ENCODE data around the gene UBE2D2. TPM values are rescaled to one million over a fixed set of nuclear protein-coding genes. Genes with fewer than 3 reads are reported as not detected.
A peak's percentile ranks its signal among the peaks of the same experiment; 100 is the strongest.
"Not testable (repeated sequence)": the region's sequence is repeated elsewhere in the genome, so short reads cannot be mapped to it uniquely, and the experiment has no call there.

UBE2D2 gene
- polyA plus RNA-seq, 4 donors: 74.3 to 118 (median 95.3) TPM

DNA sequence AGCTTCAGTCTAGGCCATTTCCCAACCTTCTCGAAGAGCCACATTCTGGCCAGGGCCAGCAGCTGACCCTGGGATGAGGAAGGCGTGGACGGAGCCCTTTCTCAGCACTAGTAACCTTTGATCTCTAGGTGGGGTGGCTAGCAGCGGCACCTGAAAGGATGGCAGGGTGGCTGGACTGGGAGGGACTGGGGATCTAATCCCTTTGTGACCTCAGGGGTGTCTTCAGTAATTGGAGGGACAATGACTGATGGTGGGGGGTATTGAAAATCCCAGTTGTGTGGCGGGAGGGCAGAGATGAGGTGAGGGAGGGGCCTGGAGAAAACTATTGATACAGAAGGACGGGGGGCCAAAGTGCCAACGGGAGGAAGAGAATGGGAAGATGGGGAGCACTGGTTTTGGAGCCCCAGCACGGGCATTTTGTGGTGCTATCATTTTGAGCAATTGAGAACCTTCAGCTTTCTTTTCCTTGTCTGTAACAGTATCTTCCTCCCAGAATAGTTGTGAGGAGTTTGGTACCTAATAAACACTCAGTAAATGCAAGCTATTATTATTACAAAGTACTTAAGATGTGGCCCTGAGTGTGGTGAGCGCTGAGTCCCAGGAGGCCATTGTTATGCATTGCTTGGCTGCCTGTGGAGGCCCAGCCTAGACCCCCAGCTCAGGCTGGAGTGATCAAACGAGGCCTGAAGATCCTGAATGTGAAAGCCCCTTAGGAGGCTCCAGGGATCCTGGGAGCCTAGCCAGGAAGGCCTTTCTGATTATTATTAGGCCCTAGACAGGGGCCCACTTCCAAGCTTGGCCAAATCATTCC is 37.3 kb upstream of the UBE2D2 start:
- Histone ChIP-seq H3K9me3 (ENCODE audit: control insufficient read depth in 2 of 2, insufficient read depth in 1 of 2, low read depth in 1 of 2, low read length in 1 of 2) (no peaks in the 10 kb centered on the region), H3K36me3 (ENCODE audit: control insufficient read depth in 3 of 3, insufficient read depth in 2 of 3, low read depth in 1 of 3, low read length in 3 of 3) (no peaks in the 10 kb centered on the region), H3K27ac (ENCODE audit: low read depth in 1 of 3, low read length in 2 of 3) (no peak overlapping the region), H3K4me3 (ENCODE audit: low read depth in 1 of 3, low read length in 3 of 3) (no peak overlapping the region), H3K27me3 (ENCODE audit: control insufficient read depth in 3 of 3, insufficient read depth in 3 of 3, low read length in 3 of 3) (no peaks in the 10 kb centered on the region), H3K4me1 (ENCODE audit: control insufficient read depth in 3 of 3, insufficient read depth in 2 of 3, low read depth in 1 of 3, low read length in 2 of 3) (peaks cover 0 to 4% (median 0%) of the 10 kb centered on the region in 3 donors)
- DNase-seq: peak in 1 of 2 donors; percentile 17
- no peak for FAIRE-seq
- WGBS, 3 donors: 51 to 68% (median 66%) methylated on average over 10 of the region's 10 CpGs

DNA sequence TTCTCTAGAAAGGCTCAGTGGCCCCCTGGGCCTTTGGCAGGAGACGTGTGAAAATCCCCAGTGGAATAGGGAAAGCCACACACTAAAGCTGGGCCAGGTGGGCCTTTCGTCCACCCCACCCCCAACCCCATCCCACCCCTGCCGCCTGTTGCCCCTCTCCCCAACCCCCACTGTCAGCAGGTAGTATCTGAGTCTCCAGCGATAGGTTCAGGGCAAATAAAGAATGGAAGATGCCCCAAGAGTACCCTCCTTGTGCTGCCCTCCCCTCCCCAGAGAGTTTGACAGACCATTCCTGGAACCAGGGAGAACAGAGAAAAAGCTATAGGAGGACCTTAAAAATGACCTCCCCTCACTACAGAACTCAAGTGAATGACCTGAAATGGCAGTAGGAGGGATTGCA is 36.7 kb upstream of the UBE2D2 start:
- Histone ChIP-seq H3K27ac (ENCODE audit: low read depth in 1 of 3, low read length in 2 of 3) (no peak overlapping the region), H3K4me3 (ENCODE audit: low read depth in 1 of 3, low read length in 3 of 3) (no peak overlapping the region), H3K36me3 (ENCODE audit: control insufficient read depth in 3 of 3, insufficient read depth in 2 of 3, low read depth in 1 of 3, low read length in 3 of 3) (no peaks in the 10 kb centered on the region), H3K27me3 (ENCODE audit: control insufficient read depth in 3 of 3, insufficient read depth in 3 of 3, low read length in 3 of 3) (no peaks in the 10 kb centered on the region), H3K9me3 (ENCODE audit: control insufficient read depth in 2 of 2, insufficient read depth in 1 of 2, low read depth in 1 of 2, low read length in 1 of 2) (no peaks in the 10 kb centered on the region), H3K4me1 (ENCODE audit: control insufficient read depth in 3 of 3, insufficient read depth in 2 of 3, low read depth in 1 of 3, low read length in 2 of 3) (peaks cover 0 to 4% (median 0%) of the 10 kb centered on the region in 3 donors)
- 87 to 90% (median 87%) methylated on average over 3 to 4 of the region's 4 CpGs for WGBS, 3 donors
- no peak for DNase-seq
- no peak for FAIRE-seq

DNA sequence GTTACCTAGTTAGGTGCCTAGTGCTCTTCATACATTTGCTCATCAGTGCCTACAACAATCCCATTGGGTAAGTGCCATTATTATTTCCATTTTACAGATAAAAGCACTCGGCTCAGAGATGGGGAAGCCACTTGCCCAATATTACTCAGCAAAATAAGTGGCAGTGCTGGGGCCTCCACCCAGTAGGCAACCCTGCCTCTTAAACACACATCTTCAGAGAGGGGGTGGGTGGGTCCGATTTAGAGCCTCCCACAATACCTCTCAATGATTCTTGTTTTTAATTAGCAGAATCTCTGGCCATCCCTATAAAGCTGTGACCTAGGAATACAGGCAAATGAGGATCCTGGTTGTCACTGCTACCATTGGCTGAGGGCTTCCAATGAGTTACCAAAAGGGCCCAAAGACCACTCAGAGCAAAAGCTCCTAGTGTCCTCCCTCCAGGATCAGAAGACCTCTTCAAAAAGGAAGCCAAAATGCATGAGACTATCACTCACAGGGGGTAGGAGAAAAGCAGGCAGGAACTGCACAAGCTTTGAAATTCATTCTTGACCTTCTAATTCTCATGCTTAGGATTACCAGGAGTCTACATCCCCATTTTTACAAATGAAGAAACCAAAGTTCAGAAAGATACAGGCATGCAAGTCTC is 36.1 kb upstream of the UBE2D2 start:
- Histone ChIP-seq H3K36me3 (ENCODE audit: control insufficient read depth in 3 of 3, insufficient read depth in 2 of 3, low read depth in 1 of 3, low read length in 3 of 3) (no peaks in the 10 kb centered on the region), H3K9me3 (ENCODE audit: control insufficient read depth in 2 of 2, insufficient read depth in 1 of 2, low read depth in 1 of 2, low read length in 1 of 2) (no peaks in the 10 kb centered on the region), H3K27ac (ENCODE audit: low read depth in 1 of 3, low read length in 2 of 3) (no peak overlapping the region), H3K4me1 (ENCODE audit: control insufficient read depth in 3 of 3, insufficient read depth in 2 of 3, low read depth in 1 of 3, low read length in 2 of 3) (peaks cover 0 to 4% (median 0%) of the 10 kb centered on the region in 3 donors), H3K27me3 (ENCODE audit: control insufficient read depth in 3 of 3, insufficient read depth in 3 of 3, low read length in 3 of 3) (no peaks in the 10 kb centered on the region), H3K4me3 (ENCODE audit: low read depth in 1 of 3, low read length in 3 of 3) (no peak overlapping the region)
- DNase-seq: no peak
- WGBS, 3 donors: 62 to 85% (median 68%) methylated on average over 2 of the region's 2 CpGs
- no peak for FAIRE-seq

DNA sequence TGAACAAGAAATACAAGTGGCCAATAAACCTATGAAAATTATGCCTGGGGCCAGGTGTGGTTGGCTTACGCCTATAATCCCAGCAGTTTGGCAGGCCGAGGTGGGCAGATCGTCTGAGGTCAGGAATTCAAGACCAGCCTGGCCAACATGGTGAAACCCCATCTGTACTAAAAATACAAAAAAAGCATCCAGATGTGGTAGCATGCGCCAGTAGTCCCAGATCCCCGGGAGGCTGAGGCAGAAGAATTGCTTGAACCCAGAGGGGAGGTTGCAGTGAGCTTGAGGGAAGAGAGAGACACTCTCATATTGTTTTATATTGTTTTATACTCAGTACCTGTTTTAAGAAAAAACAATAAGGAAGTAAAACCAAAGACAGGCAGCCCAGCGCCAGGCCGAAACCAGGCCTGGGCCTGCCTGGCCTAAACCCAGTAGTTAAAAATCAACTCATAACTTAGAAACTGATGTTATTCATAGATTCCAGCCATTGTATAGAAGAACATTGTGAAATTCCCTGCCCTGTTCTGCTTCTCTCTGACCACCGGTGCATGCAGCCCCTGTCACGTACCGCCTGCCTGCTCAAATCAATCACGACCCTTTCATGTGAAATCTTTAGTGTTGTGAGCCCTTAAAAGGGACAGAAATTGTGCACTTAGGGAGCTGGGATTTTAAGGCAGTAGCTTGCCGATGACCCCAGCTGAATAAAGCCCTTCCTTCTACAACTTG is 35.4 kb upstream of the UBE2D2 start:
- not testable (repeated sequence) for H3K27ac ChIP-seq (ENCODE audit: low read depth in 1 of 3, low read length in 2 of 3); DNase-seq; H3K27me3 ChIP-seq (ENCODE audit: control insufficient read depth in 3 of 3, insufficient read depth in 3 of 3, low read length in 3 of 3); H3K9me3 ChIP-seq (ENCODE audit: control insufficient read depth in 2 of 2, insufficient read depth in 1 of 2, low read depth in 1 of 2, low read length in 1 of 2); H3K4me1 ChIP-seq (ENCODE audit: control insufficient read depth in 3 of 3, insufficient read depth in 2 of 3, low read depth in 1 of 3, low read length in 2 of 3); FAIRE-seq; H3K36me3 ChIP-seq (ENCODE audit: control insufficient read depth in 3 of 3, insufficient read depth in 2 of 3, low read depth in 1 of 3, low read length in 3 of 3); H3K4me3 ChIP-seq (ENCODE audit: low read depth in 1 of 3, low read length in 3 of 3)
- 76 to 84% (median 79%) methylated on average over 12 of the region's 12 CpGs for WGBS, 3 donors

DNA sequence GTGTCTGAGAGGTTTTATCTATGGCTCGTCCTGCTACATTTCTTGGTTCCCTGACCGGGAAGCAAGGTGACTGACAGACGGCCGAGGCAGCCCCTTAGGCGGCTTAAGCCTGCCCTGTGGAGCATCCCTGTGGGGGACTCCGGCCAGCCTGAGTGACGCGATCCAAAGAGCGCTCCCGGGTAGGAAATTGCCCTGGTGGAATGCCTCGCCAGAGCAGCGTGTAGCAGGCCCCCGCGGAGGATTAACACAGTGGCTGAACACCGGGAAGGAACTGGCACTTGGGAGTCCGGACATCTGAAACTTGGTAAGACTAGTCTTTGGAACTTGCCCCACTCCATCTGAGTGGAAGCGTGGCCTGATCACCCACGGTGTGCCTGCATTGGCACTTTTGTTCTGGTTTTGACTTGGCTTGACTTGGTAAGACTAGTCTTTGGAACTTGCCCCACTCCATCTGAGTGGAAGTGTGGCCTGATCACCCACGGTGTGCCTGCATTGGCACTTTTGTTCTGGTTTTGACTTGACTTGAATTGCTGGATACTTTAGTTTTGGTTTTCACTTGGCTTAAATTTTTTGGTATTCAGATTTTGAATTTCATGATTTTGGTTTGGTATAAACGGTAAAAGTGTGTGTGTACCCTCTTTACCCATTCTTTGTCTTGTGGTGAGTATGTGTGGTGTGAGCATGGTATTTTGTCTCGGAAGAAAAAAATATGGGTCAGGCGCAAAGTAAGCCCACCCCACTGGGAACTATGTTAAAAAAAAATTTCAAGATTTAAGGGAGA is 34.6 kb upstream of the UBE2D2 start:
- FAIRE-seq; H3K4me1 ChIP-seq (ENCODE audit: control insufficient read depth in 3 of 3, insufficient read depth in 2 of 3, low read depth in 1 of 3, low read length in 2 of 3); H3K4me3 ChIP-seq (ENCODE audit: low read depth in 1 of 3, low read length in 3 of 3); H3K27ac ChIP-seq (ENCODE audit: low read depth in 1 of 3, low read length in 2 of 3); H3K9me3 ChIP-seq (ENCODE audit: control insufficient read depth in 2 of 2, insufficient read depth in 1 of 2, low read depth in 1 of 2, low read length in 1 of 2); H3K36me3 ChIP-seq (ENCODE audit: control insufficient read depth in 3 of 3, insufficient read depth in 2 of 3, low read depth in 1 of 3, low read length in 3 of 3); H3K27me3 ChIP-seq (ENCODE audit: control insufficient read depth in 3 of 3, insufficient read depth in 3 of 3, low read length in 3 of 3); DNase-seq: not testable (repeated sequence)
- WGBS, 3 donors: 89 to 94% (median 89%) methylated on average over 21 to 22 of the region's 22 CpGs

DNA sequence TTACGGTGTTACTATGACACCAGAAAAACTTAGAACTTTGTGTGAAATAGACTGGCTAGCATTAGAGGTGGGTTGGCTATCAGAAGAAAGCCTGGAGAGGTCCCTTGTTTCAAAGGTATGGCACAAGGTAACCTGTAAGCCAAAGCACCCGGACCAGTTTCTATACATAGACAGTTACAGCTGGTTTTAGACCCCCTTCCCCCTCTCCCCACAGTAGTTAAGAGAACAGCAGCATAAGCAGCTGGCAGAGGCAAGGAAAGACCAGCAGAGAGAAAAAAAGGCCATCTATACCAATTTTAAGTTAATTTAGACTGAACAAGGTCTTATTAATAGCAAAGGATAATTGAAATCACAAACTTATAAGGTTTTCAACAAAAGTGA is 34.1 kb upstream of the UBE2D2 start:
- not testable (repeated sequence) for DNase-seq; FAIRE-seq; H3K9me3 ChIP-seq (ENCODE audit: control insufficient read depth in 2 of 2, insufficient read depth in 1 of 2, low read depth in 1 of 2, low read length in 1 of 2); H3K4me3 ChIP-seq (ENCODE audit: low read depth in 1 of 3, low read length in 3 of 3); H3K36me3 ChIP-seq (ENCODE audit: control insufficient read depth in 3 of 3, insufficient read depth in 2 of 3, low read depth in 1 of 3, low read length in 3 of 3); H3K27me3 ChIP-seq (ENCODE audit: control insufficient read depth in 3 of 3, insufficient read depth in 3 of 3, low read length in 3 of 3); H3K27ac ChIP-seq (ENCODE audit: low read depth in 1 of 3, low read length in 2 of 3); H3K4me1 ChIP-seq (ENCODE audit: control insufficient read depth in 3 of 3, insufficient read depth in 2 of 3, low read depth in 1 of 3, low read length in 2 of 3)
- WGBS, 3 donors: 82 to 91% (median 87%) methylated on average over 2 of the region's 2 CpGs

DNA sequence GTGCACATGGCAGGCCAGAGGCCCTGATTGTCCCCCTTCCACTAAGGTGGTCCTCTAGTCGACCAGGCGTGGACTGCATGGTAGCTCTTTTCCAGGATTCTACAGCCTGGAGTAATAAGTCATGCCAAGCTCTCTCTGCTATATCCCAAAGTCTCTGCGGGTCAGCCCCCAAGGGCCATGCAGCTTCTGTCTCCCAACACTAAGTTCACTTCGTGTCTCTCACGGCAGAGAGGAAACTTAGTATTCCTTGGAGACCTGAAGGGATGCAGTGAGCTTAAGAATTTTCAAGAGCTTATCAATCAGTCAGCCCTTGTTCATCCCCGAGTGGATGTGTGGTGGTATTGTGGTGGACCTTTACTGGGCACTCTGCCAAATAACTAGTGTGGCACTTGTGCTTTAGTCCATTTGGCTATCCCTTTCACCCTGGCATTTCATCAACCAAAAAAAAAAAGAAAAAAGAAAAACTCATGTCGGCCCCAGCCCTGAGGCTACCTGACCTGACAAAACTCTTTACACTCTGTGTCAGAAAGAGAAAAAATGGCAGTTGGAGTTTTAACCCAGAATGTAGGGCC is 33.2 kb upstream of the UBE2D2 start:
- FAIRE-seq; H3K4me1 ChIP-seq (ENCODE audit: control insufficient read depth in 3 of 3, insufficient read depth in 2 of 3, low read depth in 1 of 3, low read length in 2 of 3); H3K27me3 ChIP-seq (ENCODE audit: control insufficient read depth in 3 of 3, insufficient read depth in 3 of 3, low read length in 3 of 3); DNase-seq; H3K9me3 ChIP-seq (ENCODE audit: control insufficient read depth in 2 of 2, insufficient read depth in 1 of 2, low read depth in 1 of 2, low read length in 1 of 2); H3K4me3 ChIP-seq (ENCODE audit: low read depth in 1 of 3, low read length in 3 of 3); H3K36me3 ChIP-seq (ENCODE audit: control insufficient read depth in 3 of 3, insufficient read depth in 2 of 3, low read depth in 1 of 3, low read length in 3 of 3); H3K27ac ChIP-seq (ENCODE audit: low read depth in 1 of 3, low read length in 2 of 3): not testable (repeated sequence)
- WGBS, 3 donors: 74 to 87% (median 85%) methylated on average over 7 of the region's 7 CpGs

DNA sequence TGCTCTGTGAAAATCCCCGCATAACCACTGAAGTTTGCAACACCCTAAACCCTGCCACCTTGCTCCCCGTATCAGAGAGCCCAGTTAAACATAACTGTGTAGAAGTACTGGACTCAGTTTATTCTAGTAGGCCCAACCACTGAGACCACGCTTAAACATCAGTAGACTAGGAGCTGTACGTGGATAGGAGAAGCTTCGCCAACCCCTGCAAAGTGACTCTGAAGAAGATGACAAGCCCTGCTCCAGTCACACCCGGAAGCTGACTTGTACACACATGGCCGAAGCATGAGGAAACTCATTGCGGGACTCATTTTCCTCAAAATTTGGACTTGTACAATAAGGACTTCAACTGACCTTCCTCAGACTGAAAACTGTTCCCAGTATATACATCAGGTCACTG is 32.4 kb upstream of the UBE2D2 start:
- not testable (repeated sequence) for FAIRE-seq; H3K9me3 ChIP-seq (ENCODE audit: control insufficient read depth in 2 of 2, insufficient read depth in 1 of 2, low read depth in 1 of 2, low read length in 1 of 2); H3K4me3 ChIP-seq (ENCODE audit: low read depth in 1 of 3, low read length in 3 of 3); H3K36me3 ChIP-seq (ENCODE audit: control insufficient read depth in 3 of 3, insufficient read depth in 2 of 3, low read depth in 1 of 3, low read length in 3 of 3); H3K4me1 ChIP-seq (ENCODE audit: control insufficient read depth in 3 of 3, insufficient read depth in 2 of 3, low read depth in 1 of 3, low read length in 2 of 3); H3K27me3 ChIP-seq (ENCODE audit: control insufficient read depth in 3 of 3, insufficient read depth in 3 of 3, low read length in 3 of 3); DNase-seq; H3K27ac ChIP-seq (ENCODE audit: low read depth in 1 of 3, low read length in 2 of 3)
- WGBS, 3 donors: 95 to 96% (median 96%) methylated on average over 8 of the region's 8 CpGs
